Measurements from ENCODE around the gene SLC12A3. TPM values are rescaled to one million over a fixed set of nuclear protein-coding genes. Genes with fewer than 3 reads are reported as not detected.

The SLC12A3 gene
- total RNA-seq, 2 donors from 2014 or later = not detected

DNA sequence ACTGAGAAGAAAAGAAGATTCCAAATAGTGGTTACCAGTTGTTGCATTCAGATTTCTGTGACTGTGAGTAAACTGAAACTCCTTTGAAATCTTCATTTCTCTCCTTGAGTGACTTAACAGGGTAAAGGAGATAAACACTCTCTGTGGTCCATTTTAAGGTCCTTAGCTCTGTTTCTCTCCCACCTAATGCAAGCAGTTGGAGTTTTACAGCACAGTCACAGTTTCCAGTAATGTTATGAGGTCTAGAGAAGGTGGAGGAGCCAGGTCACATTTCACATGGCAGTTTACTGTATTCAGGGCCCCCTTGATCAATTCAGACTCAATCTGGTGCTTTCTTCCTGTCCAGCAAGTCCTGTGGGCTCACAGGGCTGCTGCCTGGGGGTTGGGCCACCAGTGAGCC is 32.2 kb upstream of the SLC12A3 start:
- Histone ChIP-seq H3K9me3 (no peaks in the 10 kb centered on the region), H3K4me3 (no peak overlapping the region), H3K4me1 (ENCODE audit: control insufficient read depth in 1 of 2, low read depth in 2 of 2) (no peaks in the 10 kb centered on the region), H3K27me3 (replicated peaks; ENCODE audit: insufficient read depth) (no peaks in the 10 kb centered on the region), H3K27ac (no peak overlapping the region), H3K36me3 (peaks cover 10% of the 10 kb centered on the region)
- TF ChIP-seq, protein P1, sequence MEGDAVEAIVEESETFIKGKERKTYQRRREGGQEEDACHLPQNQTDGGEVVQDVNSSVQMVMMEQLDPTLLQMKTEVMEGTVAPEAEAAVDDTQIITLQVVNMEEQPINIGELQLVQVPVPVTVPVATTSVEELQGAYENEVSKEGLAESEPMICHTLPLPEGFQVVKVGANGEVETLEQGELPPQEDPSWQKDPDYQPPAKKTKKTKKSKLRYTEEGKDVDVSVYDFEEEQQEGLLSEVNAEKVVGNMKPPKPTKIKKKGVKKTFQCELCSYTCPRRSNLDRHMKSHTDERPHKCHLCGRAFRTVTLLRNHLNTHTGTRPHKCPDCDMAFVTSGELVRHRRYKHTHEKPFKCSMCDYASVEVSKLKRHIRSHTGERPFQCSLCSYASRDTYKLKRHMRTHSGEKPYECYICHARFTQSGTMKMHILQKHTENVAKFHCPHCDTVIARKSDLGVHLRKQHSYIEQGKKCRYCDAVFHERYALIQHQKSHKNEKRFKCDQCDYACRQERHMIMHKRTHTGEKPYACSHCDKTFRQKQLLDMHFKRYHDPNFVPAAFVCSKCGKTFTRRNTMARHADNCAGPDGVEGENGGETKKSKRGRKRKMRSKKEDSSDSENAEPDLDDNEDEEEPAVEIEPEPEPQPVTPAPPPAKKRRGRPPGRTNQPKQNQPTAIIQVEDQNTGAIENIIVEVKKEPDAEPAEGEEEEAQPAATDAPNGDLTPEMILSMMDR (IDR thresholded peaks at IDR 0.05) = no peak
- DNase-seq (ENCODE audit: low spot score) (no peak), ATAC-seq (ENCODE audit: insufficient number of reproducible peaks, low FRiP score, low read depth) (no peak)

DNA sequence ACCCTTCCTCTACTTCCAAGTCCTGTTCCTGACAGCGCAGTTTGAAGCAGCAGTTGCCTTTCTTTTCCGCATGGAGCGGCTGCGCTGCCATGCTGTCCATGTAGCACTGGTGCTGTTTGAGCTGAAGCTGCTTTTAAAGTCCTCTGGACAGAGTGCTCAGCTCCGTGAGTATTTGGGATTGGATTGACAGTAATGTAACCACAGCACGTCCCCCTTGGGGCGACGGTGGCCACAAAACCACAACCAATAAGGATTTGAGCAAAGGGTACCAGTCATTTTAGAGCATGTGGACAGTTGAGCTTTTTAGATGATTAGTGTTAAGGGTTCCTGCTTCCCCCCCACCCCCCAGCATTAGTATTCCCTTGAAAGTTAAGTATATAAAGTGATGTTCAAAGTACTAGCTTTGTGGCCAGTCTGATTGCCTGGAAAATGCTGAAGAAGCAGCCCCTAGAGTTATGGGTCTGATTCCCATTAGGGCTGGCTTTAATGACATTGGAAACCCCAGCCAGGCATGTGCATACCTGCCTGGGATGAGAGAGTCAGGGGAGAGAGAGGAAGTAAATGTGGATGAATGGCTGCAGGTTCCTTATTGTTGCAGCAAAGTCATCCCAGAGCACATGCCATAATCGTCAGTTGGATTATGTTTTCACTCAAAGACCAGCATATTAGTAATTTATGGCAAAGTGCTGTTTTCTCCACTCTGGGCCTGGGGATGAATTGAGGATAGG is 31.6 kb upstream of the SLC12A3 start:
- H3K27me3 ChIP-seq (replicated peaks; ENCODE audit: insufficient read depth) = no peaks in the 10 kb centered on the region
- ATAC-seq (ENCODE audit: insufficient number of reproducible peaks, low FRiP score, low read depth) (no peak), DNase-seq (ENCODE audit: low spot score) (no peak)
- no peaks in the 10 kb centered on the region for H3K9me3 ChIP-seq
- no peak overlapping the region for H3K27ac ChIP-seq
- H3K4me1 ChIP-seq (ENCODE audit: control insufficient read depth in 1 of 2, low read depth in 2 of 2) = no peaks in the 10 kb centered on the region
- TF ChIP-seq, protein P1 (IDR thresholded peaks at IDR 0.05) = no peak
- H3K4me3 ChIP-seq = no peak overlapping the region
- H3K36me3 ChIP-seq = peaks cover 16% of the 10 kb centered on the region

DNA sequence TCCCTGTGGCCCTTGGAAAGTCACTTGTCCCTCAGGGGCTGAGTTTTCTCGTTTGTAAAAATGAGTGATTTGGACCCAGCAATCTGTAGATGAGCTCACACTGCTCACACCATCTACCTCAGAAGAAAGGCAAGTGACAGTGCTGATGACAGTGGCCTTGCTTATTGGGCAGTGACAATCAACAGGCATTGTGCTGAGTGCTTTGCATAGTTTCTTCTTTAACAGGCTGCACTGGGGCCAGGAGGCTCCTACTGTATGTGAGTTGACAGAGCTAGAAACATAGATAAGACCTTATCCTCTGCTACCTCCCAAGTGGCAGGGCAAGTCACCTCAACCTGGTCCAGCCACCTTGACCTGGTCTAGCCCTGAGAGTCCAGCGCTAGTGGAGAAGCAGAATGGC is 29.7 kb upstream of the SLC12A3 start:
- Histone ChIP-seq H3K27me3 (replicated peaks; ENCODE audit: insufficient read depth) (no peaks in the 10 kb centered on the region), H3K4me1 (ENCODE audit: control insufficient read depth in 1 of 2, low read depth in 2 of 2) (no peaks in the 10 kb centered on the region), H3K4me3 (no peak overlapping the region), H3K27ac (no peak overlapping the region), H3K9me3 (no peaks in the 10 kb centered on the region), H3K36me3 (peaks cover 16% of the 10 kb centered on the region)
- DNase-seq (ENCODE audit: low spot score) (no peak), ATAC-seq (ENCODE audit: insufficient number of reproducible peaks, low FRiP score, low read depth) (no peak)
- TF ChIP-seq, protein P1 (IDR thresholded peaks at IDR 0.05) = no peak

DNA sequence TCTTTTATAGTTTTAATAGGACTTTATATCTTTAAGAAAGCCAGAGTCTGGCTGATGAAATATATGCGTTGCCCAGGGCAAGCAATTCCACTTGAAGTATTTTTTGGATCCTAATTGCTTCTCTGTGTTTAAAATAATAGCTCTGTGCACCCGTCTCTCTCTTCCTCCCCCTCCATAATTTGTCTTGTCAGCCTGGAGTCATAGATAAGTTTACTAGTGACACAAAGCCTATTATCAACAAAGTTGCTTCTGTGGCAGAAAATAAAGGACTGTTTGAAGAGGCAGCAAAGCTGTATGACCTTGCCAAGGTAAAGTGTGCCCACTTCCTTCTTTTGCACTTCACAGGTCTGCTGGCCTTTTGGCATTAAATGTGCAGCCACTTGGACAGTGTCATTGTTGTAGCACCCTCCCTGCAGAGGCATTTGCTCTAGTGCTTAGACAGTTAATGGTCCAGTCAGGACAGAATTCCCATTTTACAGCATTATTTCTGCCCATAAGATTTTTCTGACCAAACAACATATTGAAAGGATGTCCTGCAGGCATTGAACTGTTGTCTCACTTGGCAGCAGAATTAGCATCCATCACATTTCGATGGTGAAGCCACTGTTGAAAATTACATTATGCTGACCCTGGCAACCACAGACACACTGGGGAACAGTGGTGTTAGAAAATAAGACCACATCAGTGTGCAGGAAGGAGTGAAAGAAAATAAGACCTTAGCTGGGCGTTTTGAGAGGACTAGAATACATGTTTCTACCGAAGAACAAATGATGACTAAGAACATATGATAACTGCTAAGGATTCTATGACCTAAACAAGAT is 28.4 kb upstream of the SLC12A3 start:
- no peak for ATAC-seq (ENCODE audit: insufficient number of reproducible peaks, low FRiP score, low read depth)
- H3K36me3 ChIP-seq = peaks cover 19% of the 10 kb centered on the region

More for the DNA sequence above, 28.4 kb upstream of the SLC12A3 start:
- Histone ChIP-seq H3K4me3 (no peak overlapping the region), H3K9me3 (no peaks in the 10 kb centered on the region), H3K4me1 (ENCODE audit: control insufficient read depth in 1 of 2, low read depth in 2 of 2) (no peaks in the 10 kb centered on the region), H3K27ac (no peak overlapping the region), H3K27me3 (replicated peaks; ENCODE audit: insufficient read depth) (no peaks in the 10 kb centered on the region)
- DNase-seq (ENCODE audit: low spot score) = no peak
- TF ChIP-seq, protein P1 (IDR thresholded peaks at IDR 0.05) = no peak
